ENCODE measurements around the gene IL15RA.
A peak's percentile ranks its signal among the peaks of the same experiment; 100 is the strongest.

Gene IL15RA, protein sequence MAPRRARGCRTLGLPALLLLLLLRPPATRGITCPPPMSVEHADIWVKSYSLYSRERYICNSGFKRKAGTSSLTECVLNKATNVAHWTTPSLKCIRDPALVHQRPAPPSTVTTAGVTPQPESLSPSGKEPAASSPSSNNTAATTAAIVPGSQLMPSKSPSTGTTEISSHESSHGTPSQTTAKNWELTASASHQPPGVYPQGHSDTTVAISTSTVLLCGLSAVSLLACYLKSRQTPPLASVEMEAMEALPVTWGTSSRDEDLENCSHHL

GRCh38 chr10:5977471-5978229 is at the start of gene IL15RA:
Gene IL15RA, minus strand, starts transcription at chr10:5977543. Its CDS starts 51 bp downstream, at chr10:5977492.
- DNase-seq (ENCODE audit: low read depth): peak; percentile 85

DNA sequence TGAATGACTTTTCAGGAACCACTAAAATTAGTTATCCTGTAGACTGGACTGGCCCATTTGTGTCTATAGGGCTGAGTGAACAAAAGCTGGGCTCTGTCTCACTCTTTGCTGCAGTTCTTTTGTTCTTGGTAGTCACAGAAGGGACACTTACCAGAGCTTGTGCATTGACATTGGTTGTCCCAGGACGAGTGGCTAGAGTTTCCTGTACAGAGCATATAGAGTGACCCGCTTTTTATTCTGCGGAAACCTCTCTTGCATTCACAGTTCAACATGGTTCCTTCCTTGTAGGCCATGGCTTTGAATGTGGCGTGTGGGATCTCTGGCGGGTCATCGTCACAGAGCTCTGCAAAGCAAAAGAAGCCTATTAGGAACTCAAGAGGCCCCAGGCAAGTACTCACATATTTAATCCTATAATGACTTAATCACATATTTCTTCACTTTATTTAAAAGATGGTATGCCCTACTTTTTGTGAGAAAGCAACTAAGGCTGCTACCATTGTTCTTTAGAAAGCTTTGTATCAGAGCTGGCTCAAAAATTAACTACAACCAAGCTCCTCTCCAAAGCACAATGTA is 48.4 kb upstream of the IL15RA start:
- no peak for DNase-seq (ENCODE audit: low read depth)

GRCh38 chr10:6024334-6024682 is 47.0 kb upstream of the IL15RA start:
- no peak for DNase-seq (ENCODE audit: low read depth)

GRCh38 chr10:6023661-6024333 is 46.5 kb upstream of the IL15RA start:
- no peak for DNase-seq (ENCODE audit: low read depth)

DNA sequence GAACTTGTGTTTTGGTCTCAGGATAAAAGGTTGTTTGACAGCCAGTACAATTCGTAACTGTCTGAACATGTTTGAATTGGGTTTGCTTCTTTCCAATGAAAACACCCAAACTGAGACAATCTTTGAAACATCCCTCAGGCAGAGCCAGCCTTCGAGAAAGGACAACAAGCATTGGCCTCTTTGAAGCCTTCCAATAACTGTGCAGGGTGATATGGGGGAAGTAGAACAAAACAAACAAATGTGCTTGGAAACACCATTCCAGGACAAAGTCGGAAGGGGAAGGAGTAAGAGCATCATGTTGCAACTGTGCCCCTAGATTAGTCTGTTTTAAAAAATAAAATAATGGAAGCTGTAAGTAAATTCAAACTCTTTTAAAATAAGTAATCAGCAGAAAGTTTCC is 45.3 kb upstream of the IL15RA start:
- DNase-seq (ENCODE audit: low read depth): no peak

DNA sequence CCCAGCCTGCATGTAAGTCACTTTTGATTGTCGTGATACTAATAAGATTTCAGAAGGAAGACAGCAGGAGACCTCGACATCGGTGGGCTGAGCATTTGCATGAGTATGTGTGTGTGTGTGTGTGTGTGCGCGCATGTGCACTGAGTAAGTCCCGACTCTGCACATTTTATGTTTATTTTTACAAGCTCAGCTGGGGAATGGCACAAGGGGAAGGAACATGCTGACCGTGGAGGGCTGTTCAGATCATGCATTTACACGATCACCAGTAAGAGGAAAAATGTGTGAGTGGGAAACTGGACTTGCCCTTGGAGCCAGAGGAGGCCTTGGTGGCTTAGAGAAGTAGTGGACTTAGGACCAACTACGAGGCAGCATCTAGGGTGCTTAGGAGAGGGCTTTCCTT is 43.5 kb upstream of the IL15RA start:
- no peak for DNase-seq (ENCODE audit: low read depth)

- no peak for DNase-seq (ENCODE audit: low read depth)
These were observed 42.5 kb upstream of the IL15RA start for GRCh38 chr10:6019796-6020195.

DNA sequence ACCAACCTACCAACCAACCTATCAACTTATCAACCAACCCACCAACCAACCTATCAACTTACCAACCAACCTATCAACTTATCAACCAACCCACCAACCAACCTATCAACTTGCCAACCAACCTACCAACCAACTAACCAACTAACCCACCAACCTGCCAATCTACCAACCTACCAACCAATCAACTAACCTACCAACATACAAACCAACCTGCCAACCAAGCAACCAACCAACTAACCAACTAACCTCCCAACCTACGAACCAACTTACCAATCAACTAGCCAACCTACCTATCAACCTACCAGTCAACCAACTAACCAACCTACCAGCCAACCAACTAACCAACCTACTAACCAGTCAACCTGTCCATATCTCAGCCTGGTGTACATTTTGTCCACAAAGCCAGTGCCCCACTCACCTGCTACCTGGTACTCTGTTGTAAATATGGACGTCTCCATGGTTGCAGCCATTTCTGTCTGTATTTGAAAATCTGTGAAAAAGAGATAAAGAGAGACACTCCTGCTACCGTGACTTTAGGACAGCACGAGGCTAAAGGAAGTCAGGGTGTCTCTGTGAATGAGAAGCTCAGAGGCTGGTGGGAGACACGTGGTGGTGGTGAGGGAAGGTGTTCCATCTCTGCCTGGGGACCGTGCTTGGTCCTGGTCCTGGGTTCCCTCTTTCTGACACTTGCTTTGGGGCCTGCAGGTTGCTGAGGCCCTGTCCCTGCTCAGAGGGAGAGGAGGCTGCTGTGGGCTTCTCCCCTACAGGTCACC is 41.9 kb upstream of the IL15RA start:
- DNase-seq (ENCODE audit: low read depth): no peak

DNA sequence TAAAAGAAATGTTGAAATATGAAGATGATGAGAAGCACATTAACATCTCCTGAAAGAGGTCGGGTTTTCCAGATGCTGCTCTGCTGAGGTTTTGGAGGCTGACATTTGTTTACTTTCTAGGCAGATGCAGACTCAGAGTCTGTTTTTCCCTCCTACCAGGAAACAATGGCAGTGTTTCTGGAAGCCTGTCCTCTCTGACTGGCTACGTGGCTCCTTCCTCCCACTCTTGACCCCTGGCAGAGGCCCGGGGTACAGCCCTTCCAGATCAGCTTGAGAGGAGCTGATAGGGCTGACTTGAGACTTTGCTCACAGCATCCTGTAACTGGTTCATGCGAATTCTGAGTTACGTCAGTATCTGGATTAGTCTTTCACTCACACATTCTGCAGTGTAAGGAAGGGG is 41.1 kb upstream of the IL15RA start:
- no peak for DNase-seq (ENCODE audit: low read depth)

GRCh38 chr10:6017781-6018354 is 40.5 kb upstream of the IL15RA start:
- no peak for DNase-seq (ENCODE audit: low read depth)

DNA sequence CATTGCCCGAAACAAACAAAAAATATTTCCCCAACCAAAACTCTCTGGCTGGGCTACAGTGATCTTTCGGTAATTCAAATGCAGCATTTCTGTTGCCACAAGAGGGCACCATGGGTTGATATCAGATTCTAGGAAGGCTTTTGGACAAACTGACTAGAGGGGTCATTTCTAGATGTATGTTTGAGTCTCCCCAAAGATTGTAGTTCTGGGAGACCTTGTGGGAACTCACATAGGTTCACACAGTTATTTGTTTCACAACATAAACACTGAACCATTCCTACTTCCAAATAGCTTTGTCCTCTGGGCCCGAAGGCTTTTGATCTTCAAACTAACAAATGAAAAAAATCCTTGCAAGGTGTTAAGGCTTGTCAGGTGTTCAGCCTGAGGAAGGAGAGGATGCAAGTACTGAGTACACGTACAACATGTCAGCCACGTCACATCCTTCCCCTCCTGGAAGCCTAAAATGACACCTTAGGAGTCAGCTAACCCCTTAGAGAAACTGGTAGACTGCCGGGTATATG is 37.0 kb upstream of the IL15RA start:
- no peak for DNase-seq (ENCODE audit: low read depth)

DNA sequence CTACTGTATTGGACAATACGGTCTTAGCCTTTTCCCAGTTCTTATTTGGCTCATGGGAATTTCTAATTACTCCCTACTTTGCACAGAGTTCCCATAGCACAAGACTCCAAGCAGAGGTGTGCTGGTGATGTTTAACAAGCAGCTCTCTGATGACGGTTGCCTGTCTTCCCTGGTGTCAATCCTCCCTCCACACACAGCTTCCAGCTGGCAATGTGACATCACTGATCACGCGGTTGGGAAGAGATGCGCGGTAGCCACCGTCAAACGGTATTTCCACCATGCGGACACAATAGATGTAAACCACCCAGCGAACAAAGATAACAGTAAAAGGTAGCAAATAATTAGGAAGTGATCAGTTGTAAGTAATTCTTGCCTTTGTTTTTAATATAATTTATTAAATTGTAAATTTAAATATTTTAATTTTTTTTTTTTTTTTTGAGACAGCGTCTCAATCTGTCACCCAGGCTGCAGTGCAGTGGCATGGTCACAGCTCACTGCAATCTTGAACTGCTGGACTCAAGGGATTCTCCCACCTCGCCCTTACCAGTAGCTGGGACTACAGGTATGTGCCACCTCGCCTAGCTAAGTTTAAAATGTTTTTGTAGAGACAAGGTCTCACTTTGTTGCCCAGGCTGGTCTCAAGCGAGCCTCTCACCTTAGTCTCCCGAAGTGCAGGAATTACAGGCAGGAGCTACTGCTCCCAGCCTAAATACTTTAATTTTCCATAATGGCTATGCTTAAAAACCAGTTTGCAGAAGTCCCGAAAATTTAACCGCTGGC is 36.3 kb upstream of the IL15RA start:
- no peak for DNase-seq (ENCODE audit: low read depth)

GRCh38 chr10:6012121-6012905 is 35.0 kb upstream of the IL15RA start:
- no peak for DNase-seq (ENCODE audit: low read depth)

DNA sequence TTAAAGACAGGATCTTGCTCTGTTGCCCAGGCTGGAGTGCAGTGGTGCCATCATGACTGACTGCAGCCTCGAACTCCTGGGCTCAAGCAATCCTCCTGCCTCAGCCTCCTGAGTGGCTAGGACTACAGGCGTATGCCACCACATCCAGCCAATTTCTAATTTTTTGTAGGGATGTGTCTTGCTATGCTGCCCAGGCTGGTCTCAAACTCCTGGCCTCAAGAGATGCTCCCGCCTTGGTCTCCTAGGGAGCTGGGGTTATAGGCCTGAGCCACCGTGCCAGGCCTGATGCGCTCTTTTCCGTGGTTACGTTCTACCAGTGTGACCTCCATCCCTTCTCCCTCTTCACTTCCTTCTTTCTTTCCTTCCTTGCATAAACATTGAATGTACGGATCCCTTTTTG is 34.2 kb upstream of the IL15RA start:
- DNase-seq (ENCODE audit: low read depth): no peak

- no peak for DNase-seq (ENCODE audit: low read depth)
These were observed 33.2 kb upstream of the IL15RA start for GRCh38 chr10:6010569-6010968.

DNA sequence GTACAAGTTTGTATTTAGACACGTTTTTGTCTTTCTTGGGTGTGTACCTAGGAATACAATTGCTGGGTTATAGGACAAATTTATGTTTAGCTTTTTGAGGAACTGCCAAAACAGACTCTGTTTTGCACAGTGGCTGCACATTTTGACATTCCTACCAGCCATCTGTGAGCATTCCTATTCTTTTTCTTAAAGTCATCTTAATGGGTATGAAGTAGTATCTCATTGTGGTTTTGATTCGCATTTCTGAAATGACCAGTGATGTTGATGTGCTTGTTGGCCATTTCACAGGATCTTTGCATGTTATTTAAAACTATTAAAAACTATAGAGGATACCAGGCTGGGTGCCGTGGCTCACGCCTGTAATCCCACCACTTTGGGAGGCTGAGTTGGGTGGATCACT is 32.6 kb upstream of the IL15RA start:
- no peak for DNase-seq (ENCODE audit: low read depth)

DNA sequence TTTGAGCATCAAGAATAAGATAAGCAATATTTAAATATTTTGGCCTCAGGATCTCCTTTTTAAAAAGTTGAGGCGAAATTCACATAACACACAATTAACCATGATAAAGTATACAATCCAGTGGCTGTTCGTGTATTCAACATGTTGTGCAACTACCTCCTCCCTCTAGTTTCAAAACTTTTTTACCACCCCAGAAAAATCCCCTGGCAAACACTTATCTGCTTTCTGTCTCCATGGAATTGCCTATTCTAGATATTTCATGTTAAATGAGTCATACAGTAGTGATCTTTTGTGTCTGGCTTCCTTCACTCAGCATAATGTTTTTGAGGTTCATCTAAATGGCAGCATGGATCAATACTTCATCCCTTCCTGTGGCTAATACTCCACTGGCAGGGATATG is 31.8 kb upstream of the IL15RA start:
- no peak for DNase-seq (ENCODE audit: low read depth)

DNA sequence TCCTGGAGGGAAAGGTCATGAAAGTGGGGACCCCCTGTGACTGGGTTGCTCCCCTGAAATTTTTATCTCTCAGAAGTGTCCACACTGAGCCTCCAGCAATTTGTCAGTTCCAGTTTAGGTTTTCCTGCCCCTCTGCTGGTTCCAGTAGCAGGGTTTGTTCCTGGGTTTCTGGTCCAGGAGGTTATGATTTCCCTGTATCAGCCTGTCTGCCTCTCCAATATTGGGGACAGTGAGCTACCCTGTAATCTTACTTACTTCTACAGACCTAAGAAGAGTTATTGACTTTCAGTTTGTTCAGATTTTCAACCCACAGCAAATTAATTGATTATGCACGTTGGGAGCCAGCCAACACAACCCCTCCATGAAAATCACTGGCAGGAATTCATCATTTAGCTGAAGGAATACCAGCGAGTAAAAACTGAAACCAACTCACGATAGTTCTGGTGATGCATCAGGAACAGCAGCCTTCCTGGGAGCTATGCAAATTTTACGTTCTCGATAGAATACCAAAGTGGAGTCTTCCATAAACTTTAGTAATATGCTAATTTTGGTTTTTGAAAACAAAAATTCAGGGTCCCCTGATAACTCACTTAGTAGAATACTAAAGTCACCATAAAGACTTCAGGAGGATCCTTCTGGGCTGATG is 31.3 kb upstream of the IL15RA start:
- DNase-seq (ENCODE audit: low read depth): no peak

DNA sequence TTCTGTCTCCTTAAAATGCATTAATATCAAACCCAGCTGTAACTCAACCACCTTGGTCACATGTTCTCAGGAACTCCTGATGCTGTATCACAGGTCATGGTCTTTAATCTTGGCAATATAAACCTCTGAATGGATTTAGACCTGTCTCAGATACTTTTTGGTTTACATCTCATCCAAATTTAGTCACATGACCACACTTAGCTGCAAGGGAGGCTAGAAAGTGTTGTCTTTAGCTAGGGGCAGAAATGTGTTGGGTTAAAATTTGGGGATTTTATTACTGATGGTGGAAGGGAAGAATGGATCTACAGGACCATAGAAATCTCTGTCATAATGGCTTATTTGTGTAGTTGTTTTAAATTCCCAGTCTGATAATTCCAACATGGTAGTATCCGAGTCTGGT is 29.6 kb upstream of the IL15RA start:
- no peak for DNase-seq (ENCODE audit: low read depth)
